GM21381 (cell line): Measurements from ENCODE around the gene PMPCA.

Experiments used
- ATAC-seq: cut with Tn5 transposase; IDR thresholded peaks from one replicate; pipeline ENCODE4 v1.9.1; 2021; ENCODE audit warnings: mild to moderate bottlenecking, moderate library complexity; ENCODE audit not compliant: unreplicated experiment

The PMPCA gene

GRCh38 chr9:136373300-136374182 is 36.9 kb upstream of the PMPCA start, which contains the start of gene CARD9:
Gene CARD9, minus strand, starts transcription at chr9:136373669. Its CDS starts 1,591 bp downstream, at chr9:136372078.
- no peak for ATAC-seq

GRCh38 chr9:136374183-136374575 is 36.3 kb upstream of the PMPCA start:
- no peak for ATAC-seq

GRCh38 chr9:136375096-136375495 is 35.4 kb upstream of the PMPCA start:
- ATAC-seq = no peak

GRCh38 chr9:136376457-136376856 is 34.0 kb upstream of the PMPCA start:
- ATAC-seq = no peak

GRCh38 chr9:136377341-136378169 is 32.9 kb upstream of the PMPCA start:
- no peak for ATAC-seq

- no peak for ATAC-seq
Observed at GRCh38 chr9:136378170-136379002, 32.1 kb upstream of the PMPCA start.

GRCh38 chr9:136379003-136379287 is 31.5 kb upstream of the PMPCA start:
- ATAC-seq = no peak

- ATAC-seq = no peak
Observed at GRCh38 chr9:136379401-136379800, 31.1 kb upstream of the PMPCA start.

- no peak for ATAC-seq
Observed at GRCh38 chr9:136379891-136380290, 30.6 kb upstream of the PMPCA start.

GRCh38 chr9:136380381-136380780 is 30.1 kb upstream of the PMPCA start:
- ATAC-seq = no peak

GRCh38 chr9:136381311-136381710 is 29.1 kb upstream of the PMPCA start:
- ATAC-seq = no peak

GRCh38 chr9:136381966-136382513 is 28.4 kb upstream of the PMPCA start:
- no peak for ATAC-seq

- no peak for ATAC-seq
Observed at GRCh38 chr9:136383436-136383835, 27.0 kb upstream of the PMPCA start.

- no peak for ATAC-seq
Observed at GRCh38 chr9:136385015-136385414, 25.4 kb upstream of the PMPCA start.

GRCh38 chr9:136386018-136386417 is 24.4 kb upstream of the PMPCA start:
- ATAC-seq = no peak

GRCh38 chr9:136387217-136387616 is 23.2 kb upstream of the PMPCA start:
- no peak for ATAC-seq

- no peak for ATAC-seq
Observed at GRCh38 chr9:136389396-136389795, 21.1 kb upstream of the PMPCA start.

GRCh38 chr9:136391737-136392537 is 18.5 kb upstream of the PMPCA start:
- no peak for ATAC-seq

- no peak for ATAC-seq
Observed at GRCh38 chr9:136392538-136393449, 17.7 kb upstream of the PMPCA start.
